HepG2 (cell line): ENCODE results near the gene AKR1A1. TPM values are rescaled to one million over a fixed set of nuclear protein-coding genes. Genes with fewer than 3 reads are reported as not detected.
A peak's percentile ranks its signal among the peaks of the same experiment; 100 is the strongest.

Source experiments
- BRD4 ChIP-seq: sonication (generic); formaldehyde crosslinking; IDR thresholded peaks from 2 replicates; pipeline ENCODE4 v1.4.0; 2020; ENCODE audit warnings: missing genetic modification reagents
- KLF13 ChIP-seq: sonication (generic); formaldehyde crosslinking; IDR thresholded peaks from 2 replicates; pipeline ENCODE4 v1.4.0; 2020; ENCODE audit warnings: mild to moderate bottlenecking, missing genetic modification reagents
- RBM39 ChIP-seq: fragments of 200-400 bp; formaldehyde crosslinking; IDR thresholded peaks from one replicate; pipeline ENCODE4 v1.6.1; 2018; ENCODE audit warnings: antibody characterized with exemption, mild to moderate bottlenecking, low read depth, low read length; ENCODE audit not compliant: poor library complexity, severe bottlenecking
- RERE ChIP-seq: IDR thresholded peaks from 2 replicates; pipeline ENCODE4 v1.6.1; 2016; ENCODE audit warnings: low read depth, missing genetic modification reagents, missing compliant biosample characterization
- U2AF1 ChIP-seq: fragments of 200-400 bp; formaldehyde crosslinking; optimal IDR thresholded peaks from 2 replicates; pipeline ENCODE3; 2017; ENCODE audit warnings: mild to moderate bottlenecking, low read depth, low read length
- USF2 ChIP-seq, 2 experiments: sonication (generic) in 1 of 2; formaldehyde crosslinking in 1 of 2; IDR thresholded peaks; 2 replicates each; pipeline versions ENCODE4 v1.5.1 to v1.6.1; 2011 to 2020; ENCODE audit warnings: borderline replicate concordance in 1 of 2, low read depth in 1 of 2, low read length in 1 of 2, mild to moderate bottlenecking in 1 of 2, missing genetic modification reagents in 1 of 2, moderate library complexity in 1 of 2
- ZBTB1 ChIP-seq: sonication (generic); formaldehyde crosslinking; IDR thresholded peaks from 2 replicates; pipeline ENCODE4 v1.4.0; 2020; ENCODE audit warnings: missing genetic modification reagents, borderline replicate concordance
- ZHX2 ChIP-seq, 2 experiments: sonication (generic) in 1 of 2; formaldehyde crosslinking in 1 of 2; IDR thresholded peaks; 2 replicates each; pipeline versions ENCODE4 v1.6.1 to v1.9.0; 2014 to 2022; ENCODE audit warnings: antibody characterized with exemption in 1 of 2, borderline replicate concordance in 1 of 2, inconsistent platforms in 1 of 2, low read depth in 1 of 2, missing genetic modification reagents in 1 of 2
- ZNF256 ChIP-seq: sonication (generic); formaldehyde crosslinking; conservative IDR thresholded peaks from 2 replicates; pipeline ENCODE4 v1.4.0; 2020; ENCODE audit warnings: missing genetic modification reagents
- ZNF703 ChIP-seq: sonication (generic); formaldehyde crosslinking; IDR thresholded peaks from 2 replicates; pipeline ENCODE4 v1.5.1; 2020; ENCODE audit warnings: missing genetic modification reagents, mild to moderate bottlenecking, moderate library complexity, borderline replicate concordance
- polyA plus RNA-seq, 8 experiments: library from polyadenylated mRNA; depleted of rRNA in 3 of 8; stranded (reverse) in 7 of 8; unstranded in 1 of 8; fragments of >200 nt; fragmentation: Illumina TruSeq in 4 of 8; extraction: Trizol in 4 of 8; gene quantifications; 2 replicates each; pipeline versions ENCODE4 v1.2.1 to v1.2.3, GENCODE V29; 2011 to 2016; ENCODE audit warnings: low read depth in 4 of 8, missing spikeins in 1 of 8, mixed read lengths in 1 of 8; ENCODE audit not compliant: insufficient read depth in 1 of 8
- total RNA-seq, 5 experiments: library from RNA; depleted of rRNA; stranded (reverse); fragments of >200 nt; fragmentation: Illumina TruSeq; extraction: Trizol; gene quantifications; 2 replicates each; pipeline ENCODE4 v1.2.3, GENCODE V29; 2016; ENCODE audit warnings: low read depth in 1 of 5
- TF ChIP-seq, protein P1 (sequence below): sonication (generic); formaldehyde crosslinking; IDR thresholded peaks from 2 replicates; pipeline ENCODE4 v1.9.0; 2022; ENCODE audit warnings: missing genetic modification reagents, mild to moderate bottlenecking, borderline replicate concordance

Gene AKR1A1
- total and polyA plus RNA-seq, 2 of the 13 experiments (the other 11 are each of a cell fraction or from before 2014, with no cell fraction given), result 181 to 217 TPM

DNA sequence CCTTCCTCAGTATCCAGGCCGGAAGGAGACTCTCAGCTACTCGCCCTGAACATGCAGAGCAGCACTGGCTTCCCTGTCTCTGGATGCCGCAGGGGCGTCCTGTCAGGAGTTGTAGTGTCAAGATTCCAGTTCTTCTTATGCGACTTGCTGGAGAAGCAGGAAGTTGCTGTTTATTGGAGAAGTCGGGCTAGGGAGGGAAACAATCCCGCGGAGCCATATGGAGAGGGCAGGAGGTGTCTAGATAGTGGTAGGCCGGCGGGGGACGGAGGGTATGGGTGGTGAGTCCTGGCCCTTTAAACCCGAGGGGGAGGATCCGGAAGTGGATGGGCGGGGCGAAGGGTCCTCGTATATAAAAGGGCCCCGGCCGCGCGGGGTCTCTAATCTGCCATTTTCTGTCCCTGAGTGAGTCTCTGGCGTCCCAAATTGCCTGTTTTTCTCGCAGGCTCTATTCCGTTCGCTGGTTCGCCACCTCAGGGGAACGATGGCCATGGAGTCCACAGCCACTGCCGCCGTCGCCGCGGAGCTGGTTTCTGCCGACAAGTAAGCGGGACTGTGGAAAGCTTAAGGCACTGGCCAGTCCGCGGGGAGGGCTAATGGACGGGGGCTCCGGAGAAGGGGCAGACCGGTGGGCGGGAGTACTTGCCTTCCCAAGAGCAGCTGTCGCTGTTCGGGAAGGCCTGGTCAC is 33.2 kb downstream of the AKR1A1 start, which contains the start of gene NASP (continued):
- TF ChIP-seq USF2 (IDR thresholded peaks at IDR 0.05; ENCODE audit: low read depth, low read length) (no peak), USF2 (CRISPR knock-in tag; IDR thresholded peaks at IDR 0.05; ENCODE audit: borderline replicate concordance) (no peak), RBM39 (peak; percentile 31), ZBTB1 (no peak), U2AF1 (no peak), KLF13 (CRISPR knock-in tag) (0 out of 2 replicates have a peak, but pooled peaks have one; percentile 49), RERE (CRISPR knock-in tag) (no peak), BRD4 (CRISPR knock-in tag) (0 out of 2 replicates have a peak, but pooled peaks have one; percentile 58), ZNF703 (CRISPR knock-in tag) (no peak), ZNF256 (CRISPR knock-in tag) (no peak; the same call in 1 of the 2 replicates), ZHX2 (IDR thresholded peaks at IDR 0.05; ENCODE audit: low read depth) (peak; percentile 67; the same call in 1 of the 2 replicates), ZHX2 (CRISPR knock-in tag; IDR thresholded peaks at IDR 0.05; ENCODE audit: borderline replicate concordance) (no peak; the same call in 1 of the 2 replicates)
- TF ChIP-seq, protein P1, sequence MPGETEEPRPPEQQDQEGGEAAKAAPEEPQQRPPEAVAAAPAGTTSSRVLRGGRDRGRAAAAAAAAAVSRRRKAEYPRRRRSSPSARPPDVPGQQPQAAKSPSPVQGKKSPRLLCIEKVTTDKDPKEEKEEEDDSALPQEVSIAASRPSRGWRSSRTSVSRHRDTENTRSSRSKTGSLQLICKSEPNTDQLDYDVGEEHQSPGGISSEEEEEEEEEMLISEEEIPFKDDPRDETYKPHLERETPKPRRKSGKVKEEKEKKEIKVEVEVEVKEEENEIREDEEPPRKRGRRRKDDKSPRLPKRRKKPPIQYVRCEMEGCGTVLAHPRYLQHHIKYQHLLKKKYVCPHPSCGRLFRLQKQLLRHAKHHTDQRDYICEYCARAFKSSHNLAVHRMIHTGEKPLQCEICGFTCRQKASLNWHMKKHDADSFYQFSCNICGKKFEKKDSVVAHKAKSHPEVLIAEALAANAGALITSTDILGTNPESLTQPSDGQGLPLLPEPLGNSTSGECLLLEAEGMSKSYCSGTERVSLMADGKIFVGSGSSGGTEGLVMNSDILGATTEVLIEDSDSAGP (CRISPR knock-in tag), result peak; percentile 100
